Measurements from ENCODE around the gene NUCKS1. TPM values are rescaled to one million over a fixed set of nuclear protein-coding genes. Genes with fewer than 3 reads are reported as not detected.

Gene NUCKS1
- total and polyA plus RNA-seq, 2 of the 13 experiments (the other 11 are each of a cell fraction or from before 2014, with no cell fraction given): 35.5 to 117 TPM

DNA sequence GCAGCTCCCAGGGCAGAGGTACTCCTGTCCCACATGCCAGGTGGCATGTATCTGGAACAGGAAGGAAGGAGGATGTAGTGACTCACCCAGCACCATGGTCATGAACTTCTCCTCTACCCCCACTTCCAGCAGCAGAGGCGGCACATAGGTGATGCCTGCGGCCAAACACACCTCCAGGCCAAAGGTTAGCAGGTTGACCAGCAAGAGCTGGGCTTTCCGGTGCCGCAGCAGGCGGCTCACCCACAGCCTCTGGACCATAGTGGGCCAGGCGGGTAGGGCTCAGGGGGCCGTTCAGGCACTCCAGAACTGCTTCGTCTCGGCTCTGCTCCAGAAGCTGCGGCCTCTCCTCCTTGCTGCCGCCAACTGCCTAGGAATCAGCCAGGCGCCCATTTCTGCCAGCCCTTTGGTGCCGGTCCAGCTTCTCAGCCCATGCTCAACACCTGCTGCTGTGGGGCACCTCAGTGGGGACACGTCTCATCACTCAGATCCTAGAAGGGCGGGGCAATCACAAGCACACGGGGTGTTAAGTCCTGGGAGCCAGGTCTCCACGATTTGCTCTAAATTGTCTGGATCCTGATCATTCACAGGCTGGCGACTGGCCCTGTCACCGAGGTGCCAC is 85.5 kb downstream of the NUCKS1 start (continued):
- TF ChIP-seq, protein P1, sequence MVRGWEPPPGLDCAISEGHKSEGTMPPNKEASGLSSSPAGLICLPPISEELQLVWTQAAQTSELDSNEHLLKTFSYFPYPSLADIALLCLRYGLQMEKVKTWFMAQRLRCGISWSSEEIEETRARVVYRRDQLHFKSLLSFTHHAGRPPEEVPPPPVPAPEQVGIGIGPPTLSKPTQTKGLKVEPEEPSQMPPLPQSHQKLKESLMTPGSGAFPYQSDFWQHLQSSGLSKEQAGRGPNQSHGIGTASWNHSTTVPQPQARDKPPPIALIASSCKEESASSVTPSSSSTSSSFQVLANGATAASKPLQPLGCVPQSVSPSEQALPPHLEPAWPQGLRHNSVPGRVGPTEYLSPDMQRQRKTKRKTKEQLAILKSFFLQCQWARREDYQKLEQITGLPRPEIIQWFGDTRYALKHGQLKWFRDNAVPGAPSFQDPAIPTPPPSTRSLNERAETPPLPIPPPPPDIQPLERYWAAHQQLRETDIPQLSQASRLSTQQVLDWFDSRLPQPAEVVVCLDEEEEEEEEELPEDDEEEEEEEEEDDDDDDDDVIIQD (CRISPR knock-in tag; IDR thresholded peaks at IDR 0.05; ENCODE audit: low read depth): no peak
- no peak for TF ChIP-seq ZKSCAN5 (CRISPR knock-in tag; IDR thresholded peaks at IDR 0.05)
- TF ChIP-seq, protein P2, sequence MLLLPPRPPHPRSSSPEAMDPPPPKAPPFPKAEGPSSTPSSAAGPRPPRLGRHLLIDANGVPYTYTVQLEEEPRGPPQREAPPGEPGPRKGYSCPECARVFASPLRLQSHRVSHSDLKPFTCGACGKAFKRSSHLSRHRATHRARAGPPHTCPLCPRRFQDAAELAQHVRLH (CRISPR knock-in tag; IDR thresholded peaks at IDR 0.05; ENCODE audit: borderline replicate concordance, low read depth): no peak
- peak in 1 of 2 experiments; percentile 40; a peak in 1 of 4 replicates for TF ChIP-seq EP300 (IDR thresholded peaks at IDR 0.05; ENCODE audit: low read depth in 2 of 2, low read length in 2 of 2)
- TF ChIP-seq EP300 (CRISPR knock-in tag; IDR thresholded peaks at IDR 0.05; ENCODE audit: borderline replicate concordance): no peak
- TF ChIP-seq, protein P3, sequence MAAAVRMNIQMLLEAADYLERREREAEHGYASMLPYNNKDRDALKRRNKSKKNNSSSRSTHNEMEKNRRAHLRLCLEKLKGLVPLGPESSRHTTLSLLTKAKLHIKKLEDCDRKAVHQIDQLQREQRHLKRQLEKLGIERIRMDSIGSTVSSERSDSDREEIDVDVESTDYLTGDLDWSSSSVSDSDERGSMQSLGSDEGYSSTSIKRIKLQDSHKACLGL (CRISPR knock-in tag; IDR thresholded peaks at IDR 0.05): no peak
- TF ChIP-seq U2AF1 (optimal IDR thresholded peaks at IDR 0.05; ENCODE audit: low read depth, low read length): no peak
- peak; percentile 82 for TF ChIP-seq HNRNPL (IDR thresholded peaks at IDR 0.05; ENCODE audit: low read depth, low read length)
- TF ChIP-seq PITX1 (CRISPR knock-in tag; IDR thresholded peaks at IDR 0.05): no peak
- no peak for TF ChIP-seq CBX2 (IDR thresholded peaks at IDR 0.05; ENCODE audit: low read depth, low read length)
- TF ChIP-seq CBX2 (CRISPR knock-in tag; IDR thresholded peaks at IDR 0.05; ENCODE audit: low read depth): no peak
- TF ChIP-seq ZNF44 (CRISPR knock-in tag; IDR thresholded peaks at IDR 0.05): no peak
- no peak for TF ChIP-seq PCBP2 (optimal IDR thresholded peaks at IDR 0.05; ENCODE audit: low read depth, low read length, poor library complexity, severe bottlenecking)
- peak; percentile 70 for TF ChIP-seq ERF (CRISPR knock-in tag; IDR thresholded peaks at IDR 0.05)
- no peak for TF ChIP-seq ONECUT2 (CRISPR knock-in tag; IDR thresholded peaks at IDR 0.05)
- TF ChIP-seq SRSF1 (optimal IDR thresholded peaks at IDR 0.05; ENCODE audit: low read depth, low read length): no peak
- TF ChIP-seq ZNF30 (CRISPR knock-in tag; IDR thresholded peaks at IDR 0.05): no peak
- no peak for TF ChIP-seq STAT5B (CRISPR knock-in tag; IDR thresholded peaks at IDR 0.05)
- peak; percentile 72 for TF ChIP-seq ZEB1 (IDR thresholded peaks at IDR 0.05; ENCODE audit: insufficient replicate concordance, low read depth)
- TF ChIP-seq, protein P4, sequence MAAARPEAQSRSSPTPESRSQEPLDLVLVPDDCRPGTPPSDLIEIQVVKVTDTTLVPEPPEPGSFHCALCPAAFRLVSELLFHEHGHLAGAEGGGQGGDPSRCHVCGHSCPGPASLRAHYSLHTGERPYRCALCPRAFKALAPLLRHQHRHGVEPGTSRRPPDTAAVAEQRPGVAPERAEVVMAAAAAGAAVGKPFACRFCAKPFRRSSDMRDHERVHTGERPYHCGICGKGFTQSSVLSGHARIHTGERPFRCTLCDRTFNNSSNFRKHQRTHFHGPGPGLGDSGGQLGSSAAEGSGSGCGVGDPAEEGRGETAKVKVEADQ (CRISPR knock-in tag; IDR thresholded peaks at IDR 0.05; ENCODE audit: borderline replicate concordance): no peak
- TF ChIP-seq LCORL (IDR thresholded peaks at IDR 0.05): no peak
- peak; percentile 45; the same call in 1 of the 2 replicates for TF ChIP-seq LCORL (CRISPR knock-in tag; IDR thresholded peaks at IDR 0.05)
- TF ChIP-seq, protein P5, sequence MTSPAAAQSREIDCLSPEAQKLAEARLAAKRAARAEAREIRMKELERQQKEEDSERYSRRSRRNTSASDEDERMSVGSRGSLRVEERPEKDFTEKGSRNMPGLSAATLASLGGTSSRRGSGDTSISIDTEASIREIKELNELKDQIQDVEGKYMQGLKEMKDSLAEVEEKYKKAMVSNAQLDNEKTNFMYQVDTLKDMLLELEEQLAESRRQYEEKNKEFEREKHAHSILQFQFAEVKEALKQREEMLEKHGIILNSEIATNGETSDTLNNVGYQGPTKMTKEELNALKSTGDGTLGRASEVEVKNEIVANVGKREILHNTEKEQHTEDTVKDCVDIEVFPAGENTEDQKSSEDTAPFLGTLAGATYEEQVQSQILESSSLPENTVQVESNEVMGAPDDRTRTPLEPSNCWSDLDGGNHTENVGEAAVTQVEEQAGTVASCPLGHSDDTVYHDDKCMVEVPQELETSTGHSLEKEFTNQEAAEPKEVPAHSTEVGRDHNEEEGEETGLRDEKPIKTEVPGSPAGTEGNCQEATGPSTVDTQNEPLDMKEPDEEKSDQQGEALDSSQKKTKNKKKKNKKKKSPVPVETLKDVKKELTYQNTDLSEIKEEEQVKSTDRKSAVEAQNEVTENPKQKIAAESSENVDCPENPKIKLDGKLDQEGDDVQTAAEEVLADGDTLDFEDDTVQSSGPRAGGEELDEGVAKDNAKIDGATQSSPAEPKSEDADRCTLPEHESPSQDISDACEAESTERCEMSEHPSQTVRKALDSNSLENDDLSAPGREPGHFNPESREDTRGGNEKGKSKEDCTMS (CRISPR knock-in tag; conservative IDR thresholded peaks at IDR 0.05): no peak

All from HepG2 (cell line).